Gastrocnemius medialis (tissue), 4 donors: ENCODE data around the gene APOD.

Source experiments
- CTCF ChIP-seq, 5 experiments: fragments of 450-650 bp in 3 of 5; fragments of 200-600 bp in 2 of 5; sonication (generic) in 2 of 5; IDR thresholded peaks in 4 of 5; conservative IDR thresholded peaks in 1 of 5; 1 replicate in 4 of 5; 2 replicates in 1 of 5; pipeline ENCODE4 v1.5.1; 2016 to 2019; ENCODE audit warnings: antibody characterized with exemption in 5 of 5, mild to moderate bottlenecking in 3 of 5, moderate library complexity in 3 of 5
- POLR2A ChIP-seq, 2 donors: fragments of 450-650 bp; IDR thresholded peaks; one replicate each; pipeline ENCODE4 v1.6.1; 2017; ENCODE audit warnings: antibody characterized with exemption in 2 of 2, mild to moderate bottlenecking in 2 of 2, moderate library complexity in 2 of 2

GRCh38 chr3:195544230-195544536 lies 39.6 kb downstream of the APOD start:
- no peak for TF ChIP-seq CTCF (IDR thresholded peaks at IDR 0.05 in 4 of 5, conservative IDR thresholded peaks at IDR 0.05 in 1 of 5)
- TF ChIP-seq POLR2A (IDR thresholded peaks at IDR 0.05): no peak
